Liver (tissue), 9 donors: Measurements from ENCODE around the gene SPTLC2. TPM values are rescaled to one million over a fixed set of nuclear protein-coding genes. Genes with fewer than 3 reads are reported as not detected.

Experiments
- DNase-seq: peaks from one replicate; pipeline ENCODE4 v3.0.0-alpha.2; 2017; ENCODE audit warnings: low spot score
- H3K27ac ChIP-seq, 2 donors: one replicate each; pipeline ENCODE4 v1.7.0; 2013; ENCODE audit warnings: inconsistent platforms in 2 of 2, low read length in 2 of 2, control low read depth in 1 of 2, low read depth in 1 of 2, mild to moderate bottlenecking in 1 of 2
- H3K27me3 ChIP-seq, 4 donors: one replicate each; pipeline versions ENCODE4 v1.6.1 to v1.7.0; 2013; ENCODE audit warnings: low read length in 3 of 4, inconsistent platforms in 1 of 4, mild to moderate bottlenecking in 1 of 4, moderate library complexity in 1 of 4; ENCODE audit not compliant: control insufficient read depth in 4 of 4, insufficient read depth in 4 of 4
- H3K36me3 ChIP-seq, 4 donors: one replicate each; pipeline versions ENCODE4 v1.6.1 to v1.7.0; 2013; ENCODE audit warnings: low read length in 3 of 4, mild to moderate bottlenecking in 3 of 4, low read depth in 1 of 4, moderate library complexity in 1 of 4; ENCODE audit not compliant: control insufficient read depth in 4 of 4, insufficient read depth in 3 of 4
- H3K4me1 ChIP-seq, 4 donors: one replicate each; pipeline versions ENCODE4 v1.6.1 to v1.7.0; 2013; ENCODE audit warnings: low read length in 3 of 4, mild to moderate bottlenecking in 3 of 4, moderate library complexity in 1 of 4; ENCODE audit not compliant: control insufficient read depth in 4 of 4, insufficient read depth in 4 of 4
- H3K4me3 ChIP-seq, 3 donors: one replicate each; pipeline versions ENCODE4 v1.6.1 to v1.7.0; 2013; ENCODE audit warnings: low read length in 3 of 3, control low read depth in 1 of 3, low read depth in 1 of 3, mild to moderate bottlenecking in 1 of 3
- H3K9ac ChIP-seq, 2 donors: one replicate each; pipeline ENCODE4 v1.7.0; 2013; ENCODE audit warnings: low read length in 2 of 2, mild to moderate bottlenecking in 2 of 2, moderate library complexity in 2 of 2, control low read depth in 1 of 2, low read depth in 1 of 2
- H3K9me3 ChIP-seq, 4 donors: one replicate each; pipeline versions ENCODE4 v1.6.1 to v1.7.0; 2013; ENCODE audit warnings: low read length in 3 of 4; ENCODE audit not compliant: control insufficient read depth in 4 of 4
- ATF3 ChIP-seq: IDR thresholded peaks from 2 replicates; pipeline ENCODE4 v1.6.1; 2016; ENCODE audit warnings: antibody characterized with exemption
- EGR1 ChIP-seq, 2 donors: IDR thresholded peaks; 2 replicates each; pipeline ENCODE4 v1.6.1; 2016 to 2018; ENCODE audit warnings: antibody characterized with exemption in 2 of 2, low read depth in 2 of 2
- FOXA2 ChIP-seq: IDR thresholded peaks from 2 replicates; pipeline ENCODE4 v1.6.1; 2016; ENCODE audit warnings: antibody characterized with exemption
- GABPA ChIP-seq, 2 donors: IDR thresholded peaks in 1 of 2; conservative IDR thresholded peaks in 1 of 2; 2 replicates each; pipeline ENCODE4 v1.6.1; 2016; ENCODE audit warnings: antibody characterized with exemption in 2 of 2, mild to moderate bottlenecking in 1 of 2, moderate library complexity in 1 of 2
- HNF4G ChIP-seq: IDR thresholded peaks from 2 replicates; pipeline ENCODE4 v1.6.1; 2016; ENCODE audit warnings: antibody characterized with exemption
- JUND ChIP-seq, 2 donors: IDR thresholded peaks; 2 replicates each; pipeline ENCODE4 v1.6.1; 2016; ENCODE audit warnings: antibody characterized with exemption in 2 of 2
- MAX ChIP-seq: IDR thresholded peaks from 2 replicates; pipeline ENCODE4 v1.6.1; 2016; ENCODE audit warnings: antibody characterized with exemption
- NR2F2 ChIP-seq: IDR thresholded peaks from 2 replicates; pipeline ENCODE4 v1.6.1; 2016; ENCODE audit warnings: antibody characterized with exemption
- RAD21 ChIP-seq, 2 donors: IDR thresholded peaks; 2 replicates each; pipeline ENCODE4 v1.6.1; 2016; ENCODE audit warnings: antibody characterized with exemption in 2 of 2, mild to moderate bottlenecking in 2 of 2
- REST ChIP-seq: IDR thresholded peaks from 2 replicates; pipeline ENCODE4 v1.6.1; 2016; ENCODE audit warnings: antibody characterized with exemption, mild to moderate bottlenecking
- RXRA ChIP-seq, 2 donors: IDR thresholded peaks; 2 replicates each; pipeline ENCODE4 v1.6.1; 2017 to 2018; ENCODE audit warnings: antibody characterized with exemption in 2 of 2, mild to moderate bottlenecking in 1 of 2
- SP1 ChIP-seq: IDR thresholded peaks from 2 replicates; pipeline ENCODE4 v1.6.1; 2018; ENCODE audit warnings: antibody characterized with exemption, mild to moderate bottlenecking
- TAF1 ChIP-seq: conservative IDR thresholded peaks from 2 replicates; pipeline ENCODE4 v1.6.1; 2016; ENCODE audit warnings: antibody characterized with exemption, mild to moderate bottlenecking
- YY1 ChIP-seq: IDR thresholded peaks from 2 replicates; pipeline ENCODE4 v1.6.1; 2016; ENCODE audit warnings: antibody characterized with exemption, mild to moderate bottlenecking
- ZBTB33 ChIP-seq: IDR thresholded peaks from 2 replicates; pipeline ENCODE4 v1.6.1; 2016; ENCODE audit warnings: antibody characterized with exemption
- WGBS: extraction: QIAGEN DNeasy Blood & Tissue Kit; methylation state at CpG from one replicate; pipeline ENCODE4 v1.1.7; 2013; 5-methylcytosine and 5-hydroxymethylcytosine counted together
- polyA plus RNA-seq, 2 donors: library from polyadenylated mRNA; stranded (reverse) in 1 of 2; unstranded in 1 of 2; fragments of 200-250 nt in 1 of 2; fragments of >200 nt in 1 of 2; fragmentation: Nextera tagmentation in 1 of 2; extraction: Ambion mirVana in 1 of 2; gene quantifications; one replicate each; pipeline versions ENCODE4 v1.2.1 to v1.2.3, GENCODE V29; 2013 to 2015
- total RNA-seq, 2 donors: library from RNA; depleted of rRNA; stranded (reverse); fragments of >200 nt; gene quantifications; one replicate each; pipeline ENCODE4 v1.2.3, GENCODE V29; 2014
- TF ChIP-seq, protein P1 (sequence below): fragments of 150-350 bp; IDR thresholded peaks from 2 replicates; pipeline ENCODE4 v1.5.1; 2017; ENCODE audit warnings: improper control_type of control experiment, low read depth, low read length; ENCODE audit not compliant: missing input control
- donor health status: healthy.
- donor health status: healthy.
- donor health status: healthy.
- donor health status: healthy.
- donor health status: healthy.

SPTLC2 gene
- total and polyA plus RNA-seq, 4 donors: 3.9 to 19.2 (median 9.9) TPM

- no peaks in the 10 kb centered on the region for H3K9me3 ChIP-seq
- TF ChIP-seq SP1: no peak
- TF ChIP-seq RAD21 (IDR thresholded peaks at IDR 0.05): no peak
- TF ChIP-seq ATF3: no peak
- no peak for TF ChIP-seq EGR1 (IDR thresholded peaks at IDR 0.05; ENCODE audit: low read depth in 2 of 2)
- TF ChIP-seq REST: no peak
- TF ChIP-seq RXRA (IDR thresholded peaks at IDR 0.05): no peak
- no peak for TF ChIP-seq MAX
- no peak for TF ChIP-seq YY1
- TF ChIP-seq, protein P1, sequence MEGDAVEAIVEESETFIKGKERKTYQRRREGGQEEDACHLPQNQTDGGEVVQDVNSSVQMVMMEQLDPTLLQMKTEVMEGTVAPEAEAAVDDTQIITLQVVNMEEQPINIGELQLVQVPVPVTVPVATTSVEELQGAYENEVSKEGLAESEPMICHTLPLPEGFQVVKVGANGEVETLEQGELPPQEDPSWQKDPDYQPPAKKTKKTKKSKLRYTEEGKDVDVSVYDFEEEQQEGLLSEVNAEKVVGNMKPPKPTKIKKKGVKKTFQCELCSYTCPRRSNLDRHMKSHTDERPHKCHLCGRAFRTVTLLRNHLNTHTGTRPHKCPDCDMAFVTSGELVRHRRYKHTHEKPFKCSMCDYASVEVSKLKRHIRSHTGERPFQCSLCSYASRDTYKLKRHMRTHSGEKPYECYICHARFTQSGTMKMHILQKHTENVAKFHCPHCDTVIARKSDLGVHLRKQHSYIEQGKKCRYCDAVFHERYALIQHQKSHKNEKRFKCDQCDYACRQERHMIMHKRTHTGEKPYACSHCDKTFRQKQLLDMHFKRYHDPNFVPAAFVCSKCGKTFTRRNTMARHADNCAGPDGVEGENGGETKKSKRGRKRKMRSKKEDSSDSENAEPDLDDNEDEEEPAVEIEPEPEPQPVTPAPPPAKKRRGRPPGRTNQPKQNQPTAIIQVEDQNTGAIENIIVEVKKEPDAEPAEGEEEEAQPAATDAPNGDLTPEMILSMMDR: no peak
- no peak for TF ChIP-seq JUND (IDR thresholded peaks at IDR 0.05)
- no peak for TF ChIP-seq HNF4G
- no peak for TF ChIP-seq NR2F2
- no peak for TF ChIP-seq FOXA2
- no peak for TF ChIP-seq GABPA (IDR thresholded peaks at IDR 0.05 in 1 of 2, conservative IDR thresholded peaks at IDR 0.05 in 1 of 2)
- no peak for TF ChIP-seq ZBTB33
- no peak for TF ChIP-seq TAF1
- DNase-seq: no peak
- peaks cover 0 to 8% (median 0%) of the 10 kb centered on the region in 4 donors for H3K4me1 ChIP-seq
- no peak overlapping the region for H3K9ac ChIP-seq
- WGBS: 68% methylated on average over 8 of the region's 8 CpGs
- no peak overlapping the region for H3K27ac ChIP-seq
- H3K36me3 ChIP-seq: no peaks in the 10 kb centered on the region
- H3K4me3 ChIP-seq: no peak overlapping the region
- no peaks in the 10 kb centered on the region for H3K27me3 ChIP-seq
These were observed 12.7 kb downstream of the SPTLC2 start for GRCh38 chr14:77603654-77604255.
